Liver (tissue), 9 donors: Measurements from ENCODE around the gene MED27. TPM values are rescaled to one million over a fixed set of nuclear protein-coding genes. Genes with fewer than 3 reads are reported as not detected.

ENCODE experiments used
- DNase-seq: peaks from one replicate; pipeline ENCODE4 v3.0.0-alpha.2; 2017; ENCODE audit warnings: low spot score
- H3K27ac ChIP-seq, 2 donors: one replicate each; pipeline ENCODE4 v1.7.0; 2013; ENCODE audit warnings: inconsistent platforms in 2 of 2, low read length in 2 of 2, control low read depth in 1 of 2, low read depth in 1 of 2, mild to moderate bottlenecking in 1 of 2
- H3K27me3 ChIP-seq, 4 donors: one replicate each; pipeline versions ENCODE4 v1.6.1 to v1.7.0; 2013; ENCODE audit warnings: low read length in 3 of 4, inconsistent platforms in 1 of 4, mild to moderate bottlenecking in 1 of 4, moderate library complexity in 1 of 4; ENCODE audit not compliant: control insufficient read depth in 4 of 4, insufficient read depth in 4 of 4
- H3K36me3 ChIP-seq, 4 donors: one replicate each; pipeline versions ENCODE4 v1.6.1 to v1.7.0; 2013; ENCODE audit warnings: low read length in 3 of 4, mild to moderate bottlenecking in 3 of 4, low read depth in 1 of 4, moderate library complexity in 1 of 4; ENCODE audit not compliant: control insufficient read depth in 4 of 4, insufficient read depth in 3 of 4
- H3K4me1 ChIP-seq, 4 donors: one replicate each; pipeline versions ENCODE4 v1.6.1 to v1.7.0; 2013; ENCODE audit warnings: low read length in 3 of 4, mild to moderate bottlenecking in 3 of 4, moderate library complexity in 1 of 4; ENCODE audit not compliant: control insufficient read depth in 4 of 4, insufficient read depth in 4 of 4
- H3K4me3 ChIP-seq, 3 donors: one replicate each; pipeline versions ENCODE4 v1.6.1 to v1.7.0; 2013; ENCODE audit warnings: low read length in 3 of 3, control low read depth in 1 of 3, low read depth in 1 of 3, mild to moderate bottlenecking in 1 of 3
- H3K9ac ChIP-seq, 2 donors: one replicate each; pipeline ENCODE4 v1.7.0; 2013; ENCODE audit warnings: low read length in 2 of 2, mild to moderate bottlenecking in 2 of 2, moderate library complexity in 2 of 2, control low read depth in 1 of 2, low read depth in 1 of 2
- H3K9me3 ChIP-seq, 4 donors: one replicate each; pipeline versions ENCODE4 v1.6.1 to v1.7.0; 2013; ENCODE audit warnings: low read length in 3 of 4; ENCODE audit not compliant: control insufficient read depth in 4 of 4
- EGR1 ChIP-seq, 2 donors: IDR thresholded peaks; 2 replicates each; pipeline ENCODE4 v1.6.1; 2016 to 2018; ENCODE audit warnings: antibody characterized with exemption in 2 of 2, low read depth in 2 of 2
- FOXA1 ChIP-seq: IDR thresholded peaks from 2 replicates; pipeline ENCODE4 v1.6.1; 2016; ENCODE audit warnings: antibody characterized with exemption
- FOXA2 ChIP-seq: IDR thresholded peaks from 2 replicates; pipeline ENCODE4 v1.6.1; 2016; ENCODE audit warnings: antibody characterized with exemption
- GABPA ChIP-seq, 2 donors: IDR thresholded peaks in 1 of 2; conservative IDR thresholded peaks in 1 of 2; 2 replicates each; pipeline ENCODE4 v1.6.1; 2016; ENCODE audit warnings: antibody characterized with exemption in 2 of 2, mild to moderate bottlenecking in 1 of 2, moderate library complexity in 1 of 2
- HNF4A ChIP-seq, 2 donors: conservative IDR thresholded peaks; 2 replicates each; pipeline ENCODE4 v1.6.1; 2016; ENCODE audit warnings: antibody characterized with exemption in 2 of 2, mild to moderate bottlenecking in 2 of 2
- HNF4G ChIP-seq: IDR thresholded peaks from 2 replicates; pipeline ENCODE4 v1.6.1; 2016; ENCODE audit warnings: antibody characterized with exemption
- JUND ChIP-seq, 2 donors: IDR thresholded peaks; 2 replicates each; pipeline ENCODE4 v1.6.1; 2016; ENCODE audit warnings: antibody characterized with exemption in 2 of 2
- NR2F2 ChIP-seq: IDR thresholded peaks from 2 replicates; pipeline ENCODE4 v1.6.1; 2016; ENCODE audit warnings: antibody characterized with exemption
- RAD21 ChIP-seq, 2 donors: IDR thresholded peaks; 2 replicates each; pipeline ENCODE4 v1.6.1; 2016; ENCODE audit warnings: antibody characterized with exemption in 2 of 2, mild to moderate bottlenecking in 2 of 2
- RXRA ChIP-seq, 2 donors: IDR thresholded peaks; 2 replicates each; pipeline ENCODE4 v1.6.1; 2017 to 2018; ENCODE audit warnings: antibody characterized with exemption in 2 of 2, mild to moderate bottlenecking in 1 of 2
- SP1 ChIP-seq: IDR thresholded peaks from 2 replicates; pipeline ENCODE4 v1.6.1; 2018; ENCODE audit warnings: antibody characterized with exemption, mild to moderate bottlenecking
- TAF1 ChIP-seq: conservative IDR thresholded peaks from 2 replicates; pipeline ENCODE4 v1.6.1; 2016; ENCODE audit warnings: antibody characterized with exemption, mild to moderate bottlenecking
- YY1 ChIP-seq: IDR thresholded peaks from 2 replicates; pipeline ENCODE4 v1.6.1; 2016; ENCODE audit warnings: antibody characterized with exemption, mild to moderate bottlenecking
- WGBS: extraction: QIAGEN DNeasy Blood & Tissue Kit; methylation state at CpG from one replicate; pipeline ENCODE4 v1.1.7; 2013; 5-methylcytosine and 5-hydroxymethylcytosine counted together
- polyA plus RNA-seq, 2 donors: library from polyadenylated mRNA; stranded (reverse) in 1 of 2; unstranded in 1 of 2; fragments of 200-250 nt in 1 of 2; fragments of >200 nt in 1 of 2; fragmentation: Nextera tagmentation in 1 of 2; extraction: Ambion mirVana in 1 of 2; gene quantifications; one replicate each; pipeline versions ENCODE4 v1.2.1 to v1.2.3, GENCODE V29; 2013 to 2015
- total RNA-seq, 2 donors: library from RNA; depleted of rRNA; stranded (reverse); fragments of >200 nt; gene quantifications; one replicate each; pipeline ENCODE4 v1.2.3, GENCODE V29; 2014
- TF ChIP-seq, protein P1 (sequence below): fragments of 150-350 bp; IDR thresholded peaks from 2 replicates; pipeline ENCODE4 v1.5.1; 2017; ENCODE audit warnings: improper control_type of control experiment, low read depth, low read length; ENCODE audit not compliant: missing input control
- TF ChIP-seq, protein P2 (sequence below): IDR thresholded peaks from 2 replicates; pipeline ENCODE4 v1.6.1; 2016; ENCODE audit warnings: antibody characterized with exemption
- TF ChIP-seq, protein P3 (sequence below): IDR thresholded peaks from 2 replicates; pipeline ENCODE4 v1.6.1; 2016; ENCODE audit warnings: antibody characterized with exemption
- TF ChIP-seq, protein P4 (sequence below): IDR thresholded peaks from 2 replicates; pipeline ENCODE4 v1.6.1; 2016; ENCODE audit warnings: antibody characterized with exemption
- donor health status: healthy.
- donor health status: healthy.
- donor health status: healthy.
- donor health status: healthy.
- donor health status: healthy.

The MED27 gene
- total and polyA plus RNA-seq, 4 donors = 4.6 to 7.9 (median 5.5) TPM

DNA sequence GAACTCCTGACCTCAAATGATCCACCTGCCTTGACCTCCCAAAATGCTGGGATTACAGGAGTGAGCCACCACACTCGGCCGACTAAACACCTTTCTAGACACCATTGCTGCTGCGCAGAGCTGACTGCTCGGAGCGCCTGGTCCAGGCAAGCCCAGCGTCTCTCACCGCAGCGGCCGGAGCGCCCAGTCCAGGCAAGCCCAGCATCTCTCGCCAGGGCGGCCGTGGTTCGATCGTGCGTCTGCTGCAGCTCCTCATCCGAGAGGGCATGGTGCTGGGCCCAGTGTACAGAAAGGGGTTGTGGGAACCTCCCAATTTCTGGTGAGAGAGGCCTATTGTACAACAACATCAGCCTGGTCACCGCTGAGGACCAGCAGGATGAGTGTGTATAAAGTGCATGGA lies 230.3 kb downstream of the MED27 start:
- no peaks in the 10 kb centered on the region for H3K36me3 ChIP-seq
- 95% methylated on average over 18 of the region's 18 CpGs for WGBS
- TF ChIP-seq FOXA1 (no peak), RAD21 (IDR thresholded peaks at IDR 0.05) (no peak), SP1 (no peak)
- H3K27ac ChIP-seq = no peak overlapping the region
- H3K4me1 ChIP-seq = no peaks in the 10 kb centered on the region
- H3K9me3 ChIP-seq = no peaks in the 10 kb centered on the region
- H3K4me3 ChIP-seq = no peak overlapping the region
- no peak for DNase-seq
- no peaks in the 10 kb centered on the region for H3K27me3 ChIP-seq
- no peak overlapping the region for H3K9ac ChIP-seq

DNA sequence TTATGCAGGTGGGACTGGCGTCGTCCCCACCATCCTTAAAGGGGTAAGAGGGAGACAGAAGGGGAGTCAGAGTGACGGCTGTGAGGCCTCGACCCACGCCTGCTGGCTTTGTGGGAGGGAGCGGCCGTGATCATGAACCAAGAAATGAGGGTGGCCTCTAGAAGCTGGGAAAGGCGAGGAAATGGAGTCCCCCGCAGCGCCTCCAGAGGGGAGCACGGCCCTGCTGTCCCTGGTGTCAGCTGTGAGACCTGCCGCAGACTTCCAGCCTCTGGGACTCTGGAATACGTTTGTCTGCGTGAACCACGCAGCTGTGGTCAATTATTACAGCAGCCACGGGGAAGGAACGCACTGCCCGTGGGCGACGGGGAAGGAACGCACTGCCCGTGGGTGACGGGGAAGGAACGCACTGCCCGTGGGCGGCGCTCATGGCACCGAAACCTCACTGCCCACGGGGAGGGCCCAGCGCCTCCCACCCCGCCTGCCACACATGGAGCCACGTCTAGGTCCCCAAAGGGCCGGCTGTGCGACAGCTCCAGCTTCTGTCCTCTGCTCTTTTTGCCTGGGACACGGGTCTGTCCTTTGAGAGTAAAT lies 231.0 kb downstream of the MED27 start:
- no peak overlapping the region for H3K4me3 ChIP-seq
- no peak for DNase-seq
- no peak overlapping the region for H3K9ac ChIP-seq
- H3K9me3 ChIP-seq = no peaks in the 10 kb centered on the region
- no peaks in the 10 kb centered on the region for H3K36me3 ChIP-seq
- no peak overlapping the region for H3K27ac ChIP-seq
- 83% methylated on average over 35 of the region's 35 CpGs for WGBS
- no peaks in the 10 kb centered on the region for H3K27me3 ChIP-seq
- H3K4me1 ChIP-seq = no peaks in the 10 kb centered on the region
- TF ChIP-seq RXRA (IDR thresholded peaks at IDR 0.05) (no peak), FOXA2 (no peak), FOXA1 (no peak), SP1 (no peak), RAD21 (IDR thresholded peaks at IDR 0.05) (no peak), TAF1 (no peak), YY1 (no peak), HNF4G (no peak)
- TF ChIP-seq, protein P1, sequence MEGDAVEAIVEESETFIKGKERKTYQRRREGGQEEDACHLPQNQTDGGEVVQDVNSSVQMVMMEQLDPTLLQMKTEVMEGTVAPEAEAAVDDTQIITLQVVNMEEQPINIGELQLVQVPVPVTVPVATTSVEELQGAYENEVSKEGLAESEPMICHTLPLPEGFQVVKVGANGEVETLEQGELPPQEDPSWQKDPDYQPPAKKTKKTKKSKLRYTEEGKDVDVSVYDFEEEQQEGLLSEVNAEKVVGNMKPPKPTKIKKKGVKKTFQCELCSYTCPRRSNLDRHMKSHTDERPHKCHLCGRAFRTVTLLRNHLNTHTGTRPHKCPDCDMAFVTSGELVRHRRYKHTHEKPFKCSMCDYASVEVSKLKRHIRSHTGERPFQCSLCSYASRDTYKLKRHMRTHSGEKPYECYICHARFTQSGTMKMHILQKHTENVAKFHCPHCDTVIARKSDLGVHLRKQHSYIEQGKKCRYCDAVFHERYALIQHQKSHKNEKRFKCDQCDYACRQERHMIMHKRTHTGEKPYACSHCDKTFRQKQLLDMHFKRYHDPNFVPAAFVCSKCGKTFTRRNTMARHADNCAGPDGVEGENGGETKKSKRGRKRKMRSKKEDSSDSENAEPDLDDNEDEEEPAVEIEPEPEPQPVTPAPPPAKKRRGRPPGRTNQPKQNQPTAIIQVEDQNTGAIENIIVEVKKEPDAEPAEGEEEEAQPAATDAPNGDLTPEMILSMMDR = no peak
- TF ChIP-seq, protein P2, sequence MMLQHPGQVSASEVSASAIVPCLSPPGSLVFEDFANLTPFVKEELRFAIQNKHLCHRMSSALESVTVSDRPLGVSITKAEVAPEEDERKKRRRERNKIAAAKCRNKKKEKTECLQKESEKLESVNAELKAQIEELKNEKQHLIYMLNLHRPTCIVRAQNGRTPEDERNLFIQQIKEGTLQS = no peak
- TF ChIP-seq, protein P3, sequence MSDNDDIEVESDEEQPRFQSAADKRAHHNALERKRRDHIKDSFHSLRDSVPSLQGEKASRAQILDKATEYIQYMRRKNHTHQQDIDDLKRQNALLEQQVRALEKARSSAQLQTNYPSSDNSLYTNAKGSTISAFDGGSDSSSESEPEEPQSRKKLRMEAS = no peak

GRCh38 chr9:131847665-131848354 lies 231.9 kb downstream of the MED27 start:
- WGBS = 90% methylated on average over 18 of the region's 18 CpGs
- Histone ChIP-seq H3K9me3 (no peaks in the 10 kb centered on the region), H3K27ac (no peak overlapping the region), H3K9ac (no peak overlapping the region), H3K36me3 (no peaks in the 10 kb centered on the region), H3K4me3 (no peak overlapping the region), H3K27me3 (no peaks in the 10 kb centered on the region), H3K4me1 (no peaks in the 10 kb centered on the region)
- DNase-seq = no peak
- no peak for TF ChIP-seq RXRA (IDR thresholded peaks at IDR 0.05)
- TF ChIP-seq, protein P2 = no peak
- no peak for TF ChIP-seq JUND (IDR thresholded peaks at IDR 0.05)
- no peak for TF ChIP-seq FOXA2
- TF ChIP-seq RAD21 (IDR thresholded peaks at IDR 0.05) = no peak
- TF ChIP-seq EGR1 (IDR thresholded peaks at IDR 0.05; ENCODE audit: low read depth in 2 of 2) = no peak
- no peak for TF ChIP-seq GABPA (IDR thresholded peaks at IDR 0.05 in 1 of 2, conservative IDR thresholded peaks at IDR 0.05 in 1 of 2)
- TF ChIP-seq, protein P1 = no peak
- TF ChIP-seq, protein P3 = no peak
- TF ChIP-seq, protein P4, sequence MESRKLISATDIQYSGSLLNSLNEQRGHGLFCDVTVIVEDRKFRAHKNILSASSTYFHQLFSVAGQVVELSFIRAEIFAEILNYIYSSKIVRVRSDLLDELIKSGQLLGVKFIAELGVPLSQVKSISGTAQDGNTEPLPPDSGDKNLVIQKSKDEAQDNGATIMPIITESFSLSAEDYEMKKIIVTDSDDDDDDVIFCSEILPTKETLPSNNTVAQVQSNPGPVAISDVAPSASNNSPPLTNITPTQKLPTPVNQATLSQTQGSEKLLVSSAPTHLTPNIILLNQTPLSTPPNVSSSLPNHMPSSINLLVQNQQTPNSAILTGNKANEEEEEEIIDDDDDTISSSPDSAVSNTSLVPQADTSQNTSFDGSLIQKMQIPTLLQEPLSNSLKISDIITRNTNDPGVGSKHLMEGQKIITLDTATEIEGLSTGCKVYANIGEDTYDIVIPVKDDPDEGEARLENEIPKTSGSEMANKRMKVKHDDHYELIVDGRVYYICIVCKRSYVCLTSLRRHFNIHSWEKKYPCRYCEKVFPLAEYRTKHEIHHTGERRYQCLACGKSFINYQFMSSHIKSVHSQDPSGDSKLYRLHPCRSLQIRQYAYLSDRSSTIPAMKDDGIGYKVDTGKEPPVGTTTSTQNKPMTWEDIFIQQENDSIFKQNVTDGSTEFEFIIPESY = no peak
- TF ChIP-seq TAF1 = no peak
- no peak for TF ChIP-seq HNF4G
- TF ChIP-seq YY1 = no peak
- TF ChIP-seq HNF4A (conservative IDR thresholded peaks at IDR 0.05) = no peak
- TF ChIP-seq NR2F2 = no peak
- TF ChIP-seq FOXA1 = no peak
- TF ChIP-seq SP1 = no peak
